ENCODE results near the gene FAP.
A peak's percentile ranks its signal among the peaks of the same experiment; 100 is the strongest.

The FAP gene

GRCh38 chr2:162266460-162266760, 23.2 kb upstream of the FAP start:
- no peak overlapping the region for H3K4me3 ChIP-seq (ENCODE audit: low read depth, low read length)
- DNase-seq (ENCODE audit: low read depth) = no peak
- TF ChIP-seq, protein P1, sequence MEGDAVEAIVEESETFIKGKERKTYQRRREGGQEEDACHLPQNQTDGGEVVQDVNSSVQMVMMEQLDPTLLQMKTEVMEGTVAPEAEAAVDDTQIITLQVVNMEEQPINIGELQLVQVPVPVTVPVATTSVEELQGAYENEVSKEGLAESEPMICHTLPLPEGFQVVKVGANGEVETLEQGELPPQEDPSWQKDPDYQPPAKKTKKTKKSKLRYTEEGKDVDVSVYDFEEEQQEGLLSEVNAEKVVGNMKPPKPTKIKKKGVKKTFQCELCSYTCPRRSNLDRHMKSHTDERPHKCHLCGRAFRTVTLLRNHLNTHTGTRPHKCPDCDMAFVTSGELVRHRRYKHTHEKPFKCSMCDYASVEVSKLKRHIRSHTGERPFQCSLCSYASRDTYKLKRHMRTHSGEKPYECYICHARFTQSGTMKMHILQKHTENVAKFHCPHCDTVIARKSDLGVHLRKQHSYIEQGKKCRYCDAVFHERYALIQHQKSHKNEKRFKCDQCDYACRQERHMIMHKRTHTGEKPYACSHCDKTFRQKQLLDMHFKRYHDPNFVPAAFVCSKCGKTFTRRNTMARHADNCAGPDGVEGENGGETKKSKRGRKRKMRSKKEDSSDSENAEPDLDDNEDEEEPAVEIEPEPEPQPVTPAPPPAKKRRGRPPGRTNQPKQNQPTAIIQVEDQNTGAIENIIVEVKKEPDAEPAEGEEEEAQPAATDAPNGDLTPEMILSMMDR (conservative IDR thresholded peaks at IDR 0.05; ENCODE audit: low read depth, low read length) = no peak

- no peak for DNase-seq (ENCODE audit: low read depth)
- H3K4me3 ChIP-seq (ENCODE audit: low read depth, low read length) = no peak overlapping the region
- TF ChIP-seq, protein P1 (conservative IDR thresholded peaks at IDR 0.05; ENCODE audit: low read depth, low read length) = no peak
Measured at GRCh38 chr2:162265666-162266459, 22.6 kb upstream of the FAP start.

DNA sequence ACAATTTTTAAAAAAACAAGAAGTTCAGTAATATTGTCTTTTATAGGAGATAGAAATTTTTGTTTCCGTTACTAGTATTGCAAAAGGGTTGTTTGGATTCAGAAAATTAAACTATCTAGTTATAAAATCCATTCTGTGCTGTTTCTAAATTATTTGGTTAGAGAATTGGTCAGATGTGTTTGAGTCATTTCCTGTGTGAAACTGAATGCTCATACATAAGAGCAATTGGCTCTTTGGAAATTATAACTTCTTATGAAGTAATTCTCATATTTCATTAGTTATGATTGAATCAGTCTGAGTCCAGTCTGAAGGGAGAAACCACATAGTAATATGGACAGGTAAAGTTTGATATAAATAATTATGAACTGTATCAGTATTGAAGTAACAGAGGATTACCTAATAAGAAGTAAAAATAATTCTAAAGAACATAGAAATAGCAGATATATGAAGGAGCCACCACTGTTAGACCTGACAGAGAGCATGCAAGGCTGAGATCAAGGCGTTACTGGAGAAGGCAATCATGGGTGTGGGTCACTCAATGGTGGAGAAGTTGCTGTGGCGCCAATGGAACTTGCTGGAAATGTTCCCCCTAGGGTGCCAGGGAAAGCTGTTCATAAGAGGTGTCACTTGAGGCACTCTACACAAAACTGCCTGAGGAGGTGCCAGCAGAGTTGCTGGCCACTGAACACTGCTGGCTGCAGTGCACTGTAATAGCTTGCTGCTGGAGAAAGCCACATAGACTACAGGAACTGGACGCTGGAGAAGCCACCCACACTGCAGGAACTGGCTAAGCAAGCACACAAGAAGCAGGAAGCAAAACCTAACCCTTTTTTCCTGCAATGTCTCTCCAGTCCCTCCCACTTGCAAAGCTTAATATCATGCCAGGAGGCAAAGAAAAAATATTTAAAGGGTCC, 18.0 kb upstream of the FAP start:
- DNase-seq (ENCODE audit: low read depth) = peak; percentile 78
- TF ChIP-seq, protein P1 (conservative IDR thresholded peaks at IDR 0.05; ENCODE audit: low read depth, low read length) = peak; percentile 2
- H3K4me3 ChIP-seq (ENCODE audit: low read depth, low read length) = no peak overlapping the region

DNA sequence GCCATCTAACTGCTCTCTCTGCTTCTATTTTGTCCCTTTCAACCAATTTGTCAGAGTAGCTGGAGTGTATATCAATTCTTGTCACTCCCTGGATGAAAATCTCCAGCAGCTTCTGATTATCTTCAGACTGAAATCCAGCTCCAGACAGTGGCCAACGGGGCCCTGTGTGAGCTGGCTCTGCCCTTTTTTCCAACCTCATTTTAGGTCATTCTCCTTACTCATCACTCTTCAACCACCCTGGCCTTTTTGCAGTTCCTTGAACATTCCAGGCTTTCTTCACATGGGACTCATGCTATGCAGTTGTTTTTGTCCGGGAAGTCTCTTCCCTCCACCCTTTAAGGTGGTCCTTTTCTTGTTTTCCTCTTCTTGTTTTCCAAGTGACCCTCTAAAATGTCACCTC, 15.4 kb upstream of the FAP start:
- DNase-seq (ENCODE audit: low read depth) = peak; percentile 52
- H3K4me3 ChIP-seq (ENCODE audit: low read depth, low read length) = no peak overlapping the region
- TF ChIP-seq, protein P1 (conservative IDR thresholded peaks at IDR 0.05; ENCODE audit: low read depth, low read length) = no peak

GRCh38 chr2:162258169-162258568, 14.9 kb upstream of the FAP start:
- no peak for DNase-seq (ENCODE audit: low read depth)
- TF ChIP-seq, protein P1 (conservative IDR thresholded peaks at IDR 0.05; ENCODE audit: low read depth, low read length) = no peak
- no peak overlapping the region for H3K4me3 ChIP-seq (ENCODE audit: low read depth, low read length)

- no peak for DNase-seq (ENCODE audit: low read depth)
- TF ChIP-seq, protein P1 (conservative IDR thresholded peaks at IDR 0.05; ENCODE audit: low read depth, low read length) = no peak
- no peak overlapping the region for H3K4me3 ChIP-seq (ENCODE audit: low read depth, low read length)
Measured at GRCh38 chr2:162257425-162257824, 14.2 kb upstream of the FAP start.

All from choroid plexus epithelial cell (primary cell).